Neuron (in vitro differentiated cells): Measurements from ENCODE around the gene NFYC.
"Not testable (repeated sequence)": the region's sequence is repeated elsewhere in the genome, so short reads cannot be mapped to it uniquely, and the experiment has no call there.

Experiments
- H2AFZ ChIP-seq: one replicate; pipeline ENCODE4 v1.6.1; 2013; ENCODE audit warnings: low read depth, mild to moderate bottlenecking, inconsistent platforms, low read length, moderate library complexity
- H3K27me3 ChIP-seq: one replicate; pipeline ENCODE4 v1.6.1; 2013; ENCODE audit warnings: low read length; ENCODE audit not compliant: insufficient read depth
- H3K36me3 ChIP-seq: one replicate; pipeline ENCODE4 v1.6.1; 2013; ENCODE audit warnings: low read length; ENCODE audit not compliant: insufficient read depth
- H3K4me1 ChIP-seq: one replicate; pipeline ENCODE4 v1.6.1; 2013; ENCODE audit warnings: low read length; ENCODE audit not compliant: insufficient read depth
- H3K4me3 ChIP-seq: 2 replicates; pipeline ENCODE4 v1.5.1; 2013; ENCODE audit warnings: mild to moderate bottlenecking, low read length, moderate library complexity
- H3K9me3 ChIP-seq: one replicate; pipeline ENCODE4 v1.6.1; 2013; ENCODE audit warnings: low read length

NFYC gene

GRCh38 chr1:40717065-40717464 is 25.6 kb downstream of the NFYC start:
- Histone ChIP-seq H2AFZ (no peak overlapping the region), H3K27me3 (no peaks in the 10 kb centered on the region), H3K36me3 (peaks cover 27% of the 10 kb centered on the region), H3K4me3 (no peak overlapping the region), H3K9me3 (no peaks in the 10 kb centered on the region), H3K4me1 (peaks cover 4% of the 10 kb centered on the region)

GRCh38 chr1:40717955-40718354 is 26.5 kb downstream of the NFYC start:
- Histone ChIP-seq H3K4me3 (no peak overlapping the region), H3K27me3 (no peaks in the 10 kb centered on the region), H2AFZ (no peak overlapping the region), H3K9me3 (no peaks in the 10 kb centered on the region), H3K4me1 (no peaks in the 10 kb centered on the region), H3K36me3 (peaks cover 29% of the 10 kb centered on the region)

GRCh38 chr1:40720493-40720892 is 29.0 kb downstream of the NFYC start:
- Histone ChIP-seq H3K27me3 (no peaks in the 10 kb centered on the region), H3K36me3 (peaks cover 29% of the 10 kb centered on the region), H3K4me3 (no peak overlapping the region), H2AFZ (no peak overlapping the region), H3K4me1 (no peaks in the 10 kb centered on the region), H3K9me3 (no peaks in the 10 kb centered on the region)

- H2AFZ ChIP-seq, result no peak overlapping the region
- H3K27me3 ChIP-seq, result no peaks in the 10 kb centered on the region
- no peaks in the 10 kb centered on the region for H3K4me1 ChIP-seq
- H3K4me3 ChIP-seq, result no peak overlapping the region
- no peaks in the 10 kb centered on the region for H3K9me3 ChIP-seq
- H3K36me3 ChIP-seq, result peaks cover 18% of the 10 kb centered on the region
Observed at GRCh38 chr1:40722622-40723021, 31.1 kb downstream of the NFYC start.

GRCh38 chr1:40723196-40723955 is 31.9 kb downstream of the NFYC start:
- Histone ChIP-seq H2AFZ (no peak overlapping the region), H3K9me3 (no peaks in the 10 kb centered on the region), H3K27me3 (no peaks in the 10 kb centered on the region), H3K4me3 (no peak overlapping the region), H3K36me3 (peaks cover 16% of the 10 kb centered on the region), H3K4me1 (no peaks in the 10 kb centered on the region)

- not testable (repeated sequence) for H3K4me3 ChIP-seq, H2AFZ ChIP-seq, H3K9me3 ChIP-seq, H3K4me1 ChIP-seq, H3K27me3 ChIP-seq
- H3K36me3 ChIP-seq, result peaks cover 23% of the 10 kb centered on the region
Observed at GRCh38 chr1:40727662-40728061, 36.2 kb downstream of the NFYC start.

- not testable (repeated sequence) for H3K27me3 ChIP-seq, H2AFZ ChIP-seq, H3K9me3 ChIP-seq, H3K4me3 ChIP-seq, H3K4me1 ChIP-seq
- H3K36me3 ChIP-seq, result peaks cover 10% of the 10 kb centered on the region
Observed at GRCh38 chr1:40729316-40729862, 37.9 kb downstream of the NFYC start.

- Histone ChIP-seq H3K36me3 (peaks cover 7% of the 10 kb centered on the region), H3K27me3 (no peaks in the 10 kb centered on the region), H3K4me3 (no peak overlapping the region), H2AFZ (no peak overlapping the region), H3K9me3 (no peaks in the 10 kb centered on the region), H3K4me1 (no peaks in the 10 kb centered on the region)
Observed at GRCh38 chr1:40732756-40733301, 41.3 kb downstream of the NFYC start.

- Histone ChIP-seq H2AFZ (no peak overlapping the region), H3K4me1 (no peaks in the 10 kb centered on the region), H3K27me3 (no peaks in the 10 kb centered on the region), H3K4me3 (no peak overlapping the region), H3K9me3 (no peaks in the 10 kb centered on the region), H3K36me3 (peaks cover 21% of the 10 kb centered on the region)
Observed at GRCh38 chr1:40734882-40735628, 43.6 kb downstream of the NFYC start.

GRCh38 chr1:40736085-40736531 is 44.6 kb downstream of the NFYC start:
- H3K27me3 ChIP-seq, result no peaks in the 10 kb centered on the region
- H3K4me3 ChIP-seq, result no peak overlapping the region
- no peak overlapping the region for H2AFZ ChIP-seq
- H3K9me3 ChIP-seq, result no peaks in the 10 kb centered on the region
- H3K36me3 ChIP-seq, result peaks cover 27% of the 10 kb centered on the region
- no peaks in the 10 kb centered on the region for H3K4me1 ChIP-seq

- Histone ChIP-seq H3K36me3 (peaks cover 53% of the 10 kb centered on the region), H2AFZ (no peak overlapping the region), H3K27me3 (no peaks in the 10 kb centered on the region), H3K9me3 (no peaks in the 10 kb centered on the region), H3K4me3 (no peak overlapping the region), H3K4me1 (no peaks in the 10 kb centered on the region)
Observed at GRCh38 chr1:40738831-40739230, 47.3 kb downstream of the NFYC start.

- Histone ChIP-seq H3K4me3 (no peak overlapping the region), H2AFZ (no peak overlapping the region), H3K27me3 (no peaks in the 10 kb centered on the region), H3K4me1 (no peaks in the 10 kb centered on the region), H3K9me3 (no peaks in the 10 kb centered on the region), H3K36me3 (peaks cover 55% of the 10 kb centered on the region)
Observed at GRCh38 chr1:40739455-40740008, 48.0 kb downstream of the NFYC start.
